ENCODE results near the gene BBS9.

DNA sequence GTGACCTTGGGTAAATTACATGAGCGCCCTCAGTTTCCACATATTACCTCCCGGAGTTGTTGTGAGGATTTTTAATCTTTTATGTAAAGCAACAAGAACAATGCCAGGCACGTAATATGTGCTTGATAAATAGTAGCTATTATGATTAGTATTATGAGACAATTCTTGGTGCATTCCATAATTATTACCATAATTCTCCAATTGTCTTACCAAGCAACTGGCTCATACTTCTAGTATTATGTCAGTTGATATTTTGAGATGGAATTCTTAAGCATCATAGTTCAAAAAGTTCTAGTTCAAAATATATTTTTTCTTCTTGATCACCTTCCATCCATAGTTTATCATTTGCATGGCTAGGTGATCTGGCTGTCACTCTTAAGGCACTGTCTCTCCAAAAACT, 259.0 kb downstream of the BBS9 start:
- TF ChIP-seq CTCF (conservative IDR thresholded peaks at IDR 0.05; ENCODE audit: low read length) (no peak), EZH2phosphoT487 (IDR thresholded peaks at IDR 0.05; ENCODE audit: borderline replicate concordance) (no peak)

All from Loucy (cell line).